Left renal cortex interstitium (tissue), 4 donors: ENCODE results near the gene UBE3C. TPM values are rescaled to one million over a fixed set of nuclear protein-coding genes. Genes with fewer than 3 reads are reported as not detected.

Experiments used
- DNase-seq, 4 donors: peaks; one replicate each; pipeline ENCODE4 v3.0.0-alpha.2; 2013; ENCODE audit warnings: low read depth in 4 of 4, low spot score in 2 of 4, missing footprints in 1 of 4
- polyA plus RNA-seq, 4 donors: library from polyadenylated mRNA; unstranded; fragments of 120-200 nt; gene quantifications; one replicate each; pipeline ENCODE4 v1.2.1, GENCODE V29; 2013; ENCODE audit not compliant: insufficient read length in 4 of 4

Gene UBE3C
- polyA plus RNA-seq, 4 donors = 36.2 to 45.0 (median 44.2) TPM

DNA sequence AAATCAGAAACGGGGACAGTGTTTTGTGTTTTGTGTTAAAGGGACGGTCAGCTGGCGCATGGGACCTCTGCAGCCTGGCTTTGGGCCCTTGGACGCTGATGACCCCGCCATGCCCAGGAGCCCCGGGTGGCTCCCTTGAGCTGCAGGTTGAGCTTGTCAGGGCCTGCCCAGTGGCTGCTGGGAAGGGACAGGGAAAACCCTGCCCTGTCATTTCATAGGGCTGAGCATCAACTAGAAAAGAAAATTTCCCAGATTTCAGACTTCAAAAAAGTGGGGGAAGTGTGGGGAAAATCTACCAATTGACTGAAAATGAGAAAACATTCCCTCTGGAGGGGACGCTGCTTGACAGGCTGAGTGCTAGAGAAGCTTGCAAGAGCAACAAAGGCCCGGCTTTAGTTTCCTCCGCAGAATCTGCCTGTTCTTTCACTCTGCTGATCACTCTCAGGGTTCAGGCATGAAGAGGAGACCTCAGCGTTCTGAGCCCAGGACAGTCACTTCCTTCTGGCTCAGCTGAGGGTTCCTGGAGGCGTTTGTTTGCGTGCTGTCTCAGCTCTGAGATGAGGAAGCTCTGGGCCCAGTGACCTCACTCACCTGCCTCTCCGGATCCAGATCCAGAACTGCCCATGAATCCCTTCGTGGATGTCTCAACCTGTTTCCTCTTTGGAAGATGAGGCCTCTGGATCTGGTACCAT is 179.4 kb downstream of the UBE3C start:
- DNase-seq = no peak

Other genes starting within 250 kb of the UBE3C start
- gene LMBR1, start 245.7 kb upstream of the UBE3C start, polyA plus RNA-seq = 10 to 100 TPM; 39.4 to 46.9 (median 43.3) TPM
- 10 to 100 TPM; 13.7 to 34.4 (median 23.6) TPM for gene NOM1, start 189.2 kb upstream of the UBE3C start, polyA plus RNA-seq
- under 1 TPM in 2 of 4 donors, not detected in 2; 0.14 to 0.17 TPM for gene MNX1, start 128.3 kb upstream of the UBE3C start, polyA plus RNA-seq
- 100 to 1,000 TPM; 140 to 183 (median 158) TPM for gene DNAJB6, start 198.1 kb downstream of the UBE3C start, polyA plus RNA-seq